Measurements from ENCODE around the gene MGAT5B.
A peak's percentile ranks its signal among the peaks of the same experiment; 100 is the strongest.

MGAT5B gene

DNA sequence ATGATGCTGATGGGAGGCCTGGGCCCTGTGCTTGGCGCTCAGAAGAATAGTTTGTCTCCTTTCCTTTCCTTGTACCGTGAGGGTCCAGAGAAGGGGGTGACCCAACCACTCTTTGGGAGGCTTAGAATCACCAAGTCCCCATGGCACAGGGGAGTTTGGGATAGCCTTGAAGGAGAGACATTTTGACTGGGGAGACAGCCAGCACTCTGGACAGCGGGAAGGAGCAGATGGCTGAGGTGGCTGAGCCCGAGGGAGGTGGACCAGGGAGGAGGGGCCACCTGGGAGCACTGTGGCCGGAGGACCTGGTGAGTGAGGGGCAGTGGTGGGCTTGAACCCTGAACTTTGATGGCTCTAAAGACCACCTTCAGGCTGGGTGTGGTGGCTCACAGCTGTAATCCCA, 18.2 kb downstream of the MGAT5B start:
- no peak overlapping the region for H3K4me2 ChIP-seq (ENCODE audit: low read length)
- H3F3A ChIP-seq (ENCODE audit: control insufficient read depth, insufficient read depth) = no peaks in the 10 kb centered on the region
- H3K27ac ChIP-seq (ENCODE audit: low read depth, low read length) = no peak overlapping the region
- H4K20me1 ChIP-seq (ENCODE audit: control insufficient read depth, insufficient read depth, low read depth, low read length) = no peaks in the 10 kb centered on the region
- no peaks in the 10 kb centered on the region for H3K9me3 ChIP-seq (ENCODE audit: control insufficient read depth, insufficient read depth, low read length)
- no peaks in the 10 kb centered on the region for H3K4me1 ChIP-seq (ENCODE audit: control insufficient read depth, low read length)
- no peaks in the 10 kb centered on the region for H3K36me3 ChIP-seq (ENCODE audit: control insufficient read depth, low read length)
- H3K79me2 ChIP-seq (ENCODE audit: control insufficient read depth, low read length) = no peaks in the 10 kb centered on the region
- no peaks in the 10 kb centered on the region for H3K27me3 ChIP-seq (ENCODE audit: control insufficient read depth, low read length)
- H3K9me2 ChIP-seq (replicated peaks; ENCODE audit: control insufficient read depth, low read length) = no peaks in the 10 kb centered on the region
- TF ChIP-seq EZH2phosphoT487 (IDR thresholded peaks at IDR 0.05; ENCODE audit: borderline replicate concordance, low read length) = no peak
- TF ChIP-seq, protein P1, sequence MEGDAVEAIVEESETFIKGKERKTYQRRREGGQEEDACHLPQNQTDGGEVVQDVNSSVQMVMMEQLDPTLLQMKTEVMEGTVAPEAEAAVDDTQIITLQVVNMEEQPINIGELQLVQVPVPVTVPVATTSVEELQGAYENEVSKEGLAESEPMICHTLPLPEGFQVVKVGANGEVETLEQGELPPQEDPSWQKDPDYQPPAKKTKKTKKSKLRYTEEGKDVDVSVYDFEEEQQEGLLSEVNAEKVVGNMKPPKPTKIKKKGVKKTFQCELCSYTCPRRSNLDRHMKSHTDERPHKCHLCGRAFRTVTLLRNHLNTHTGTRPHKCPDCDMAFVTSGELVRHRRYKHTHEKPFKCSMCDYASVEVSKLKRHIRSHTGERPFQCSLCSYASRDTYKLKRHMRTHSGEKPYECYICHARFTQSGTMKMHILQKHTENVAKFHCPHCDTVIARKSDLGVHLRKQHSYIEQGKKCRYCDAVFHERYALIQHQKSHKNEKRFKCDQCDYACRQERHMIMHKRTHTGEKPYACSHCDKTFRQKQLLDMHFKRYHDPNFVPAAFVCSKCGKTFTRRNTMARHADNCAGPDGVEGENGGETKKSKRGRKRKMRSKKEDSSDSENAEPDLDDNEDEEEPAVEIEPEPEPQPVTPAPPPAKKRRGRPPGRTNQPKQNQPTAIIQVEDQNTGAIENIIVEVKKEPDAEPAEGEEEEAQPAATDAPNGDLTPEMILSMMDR (IDR thresholded peaks at IDR 0.05; ENCODE audit: low read depth, low read length, poor library complexity, severe bottlenecking) = no peak
- H3K4me3 ChIP-seq (ENCODE audit: low read length) = no peak overlapping the region

DNA sequence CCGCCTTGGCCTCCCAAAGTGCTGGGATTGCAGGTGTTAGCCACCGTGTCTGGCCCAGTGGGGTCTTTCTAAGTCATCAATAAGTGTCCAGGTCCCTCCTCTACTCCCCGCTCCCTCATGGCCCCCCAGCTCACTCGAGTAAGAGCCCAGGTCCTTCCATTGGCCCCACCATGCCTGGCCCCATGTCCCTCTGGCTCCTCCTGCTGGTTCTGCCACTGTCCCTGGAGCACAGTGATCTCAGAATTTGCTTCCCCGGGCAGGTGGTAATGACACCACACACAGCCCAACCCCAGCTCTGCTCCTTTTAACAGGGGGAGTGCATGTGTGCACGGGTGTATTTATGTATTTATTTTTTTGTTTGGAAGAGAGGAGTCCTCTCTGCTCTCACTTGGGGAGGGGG, 19.6 kb downstream of the MGAT5B start:
- no peaks in the 10 kb centered on the region for H3K4me1 ChIP-seq (ENCODE audit: control insufficient read depth, low read length)
- no peaks in the 10 kb centered on the region for H3K79me2 ChIP-seq (ENCODE audit: control insufficient read depth, low read length)
- no peak overlapping the region for H3K27ac ChIP-seq (ENCODE audit: low read depth, low read length)
- no peaks in the 10 kb centered on the region for H3K9me3 ChIP-seq (ENCODE audit: control insufficient read depth, insufficient read depth, low read length)
- no peaks in the 10 kb centered on the region for H3K9me2 ChIP-seq (replicated peaks; ENCODE audit: control insufficient read depth, low read length)
- H3K36me3 ChIP-seq (ENCODE audit: control insufficient read depth, low read length) = no peaks in the 10 kb centered on the region
- TF ChIP-seq, protein P1 (IDR thresholded peaks at IDR 0.05; ENCODE audit: low read depth, low read length, poor library complexity, severe bottlenecking) = peak; percentile 13
- TF ChIP-seq EZH2phosphoT487 (IDR thresholded peaks at IDR 0.05; ENCODE audit: borderline replicate concordance, low read length) = no peak
- no peak overlapping the region for H3K4me2 ChIP-seq (ENCODE audit: low read length)
- H3K27me3 ChIP-seq (ENCODE audit: control insufficient read depth, low read length) = no peaks in the 10 kb centered on the region
- H3K4me3 ChIP-seq (ENCODE audit: low read length) = no peak overlapping the region
- H3F3A ChIP-seq (ENCODE audit: control insufficient read depth, insufficient read depth) = no peaks in the 10 kb centered on the region
- no peaks in the 10 kb centered on the region for H4K20me1 ChIP-seq (ENCODE audit: control insufficient read depth, insufficient read depth, low read depth, low read length)

DNA sequence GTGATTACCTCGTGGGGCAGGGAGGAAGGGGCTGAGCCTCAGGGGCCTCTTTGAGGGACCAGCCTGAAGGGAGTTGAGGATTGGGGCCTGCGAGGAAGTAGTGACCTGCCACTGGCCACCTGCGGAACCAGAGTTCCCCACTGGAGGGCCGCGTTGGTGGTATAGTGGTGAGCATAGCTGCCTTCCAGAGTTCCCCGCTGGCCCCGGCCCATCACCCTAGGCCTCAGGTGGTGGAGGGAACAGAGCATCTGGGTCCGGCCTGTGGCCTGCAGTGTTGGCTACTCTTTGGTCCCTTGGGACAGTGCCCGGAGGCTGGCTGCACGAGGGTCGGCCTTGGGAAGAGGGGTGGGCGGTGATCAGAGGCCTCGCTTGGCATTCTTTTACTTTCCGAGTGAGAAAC, 20.5 kb downstream of the MGAT5B start:
- H3K36me3 ChIP-seq (ENCODE audit: control insufficient read depth, low read length) = no peaks in the 10 kb centered on the region
- no peaks in the 10 kb centered on the region for H3F3A ChIP-seq (ENCODE audit: control insufficient read depth, insufficient read depth)
- H3K27ac ChIP-seq (ENCODE audit: low read depth, low read length) = no peak overlapping the region
- no peaks in the 10 kb centered on the region for H3K9me3 ChIP-seq (ENCODE audit: control insufficient read depth, insufficient read depth, low read length)
- no peak overlapping the region for H3K4me2 ChIP-seq (ENCODE audit: low read length)
- H3K27me3 ChIP-seq (ENCODE audit: control insufficient read depth, low read length) = no peaks in the 10 kb centered on the region
- H3K9me2 ChIP-seq (replicated peaks; ENCODE audit: control insufficient read depth, low read length) = no peaks in the 10 kb centered on the region
- H4K20me1 ChIP-seq (ENCODE audit: control insufficient read depth, insufficient read depth, low read depth, low read length) = no peaks in the 10 kb centered on the region
- no peaks in the 10 kb centered on the region for H3K79me2 ChIP-seq (ENCODE audit: control insufficient read depth, low read length)
- no peak overlapping the region for H3K4me3 ChIP-seq (ENCODE audit: low read length)
- no peak for TF ChIP-seq EZH2phosphoT487 (IDR thresholded peaks at IDR 0.05; ENCODE audit: borderline replicate concordance, low read length)
- TF ChIP-seq, protein P1 (IDR thresholded peaks at IDR 0.05; ENCODE audit: low read depth, low read length, poor library complexity, severe bottlenecking) = no peak
- no peaks in the 10 kb centered on the region for H3K4me1 ChIP-seq (ENCODE audit: control insufficient read depth, low read length)

DNA sequence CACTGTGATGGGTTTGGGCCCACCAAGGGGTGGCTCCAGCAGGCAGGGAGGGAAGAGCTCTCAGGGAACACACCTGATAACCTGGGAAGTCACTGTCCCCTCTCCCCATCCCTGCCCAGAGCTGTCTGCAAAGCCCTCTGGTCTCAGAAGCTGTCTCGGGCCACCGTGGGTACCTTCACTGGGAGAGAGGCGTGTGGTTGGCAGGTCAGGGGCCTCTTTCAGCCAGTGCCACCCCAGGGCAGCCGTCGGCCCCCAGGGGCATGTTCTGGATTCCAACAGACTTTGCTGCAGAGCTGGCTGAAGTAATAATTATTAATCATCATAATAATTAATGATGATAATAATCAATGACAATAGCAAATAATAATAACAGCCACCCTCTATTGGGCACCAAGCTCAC, 21.1 kb downstream of the MGAT5B start:
- Histone ChIP-seq H3K36me3 (ENCODE audit: control insufficient read depth, low read length) (no peaks in the 10 kb centered on the region), H3K9me3 (ENCODE audit: control insufficient read depth, insufficient read depth, low read length) (no peaks in the 10 kb centered on the region), H3K4me2 (ENCODE audit: low read length) (no peak overlapping the region), H3K27ac (ENCODE audit: low read depth, low read length) (no peak overlapping the region), H3K4me3 (ENCODE audit: low read length) (no peak overlapping the region), H3F3A (ENCODE audit: control insufficient read depth, insufficient read depth) (no peaks in the 10 kb centered on the region), H3K27me3 (ENCODE audit: control insufficient read depth, low read length) (no peaks in the 10 kb centered on the region), H3K4me1 (ENCODE audit: control insufficient read depth, low read length) (no peaks in the 10 kb centered on the region), H3K79me2 (ENCODE audit: control insufficient read depth, low read length) (no peaks in the 10 kb centered on the region), H4K20me1 (ENCODE audit: control insufficient read depth, insufficient read depth, low read depth, low read length) (no peaks in the 10 kb centered on the region), H3K9me2 (replicated peaks; ENCODE audit: control insufficient read depth, low read length) (no peaks in the 10 kb centered on the region)
- TF ChIP-seq, protein P1 (IDR thresholded peaks at IDR 0.05; ENCODE audit: low read depth, low read length, poor library complexity, severe bottlenecking) = no peak
- no peak for TF ChIP-seq EZH2phosphoT487 (IDR thresholded peaks at IDR 0.05; ENCODE audit: borderline replicate concordance, low read length)

Data from DOHH2 (cell line).